HG02943 (cell line): Measurements from ENCODE around the gene CFAP251.

Experiments
- ATAC-seq: cut with Tn5 transposase; IDR thresholded peaks from one replicate; pipeline ENCODE4 v1.9.1; 2021; ENCODE audit warnings: mild to moderate bottlenecking, low read depth, moderate library complexity; ENCODE audit not compliant: unreplicated experiment

CFAP251 gene

GRCh38 chr12:122001466-122002209, 83.2 kb downstream of the CFAP251 start:
- ATAC-seq: no peak

DNA sequence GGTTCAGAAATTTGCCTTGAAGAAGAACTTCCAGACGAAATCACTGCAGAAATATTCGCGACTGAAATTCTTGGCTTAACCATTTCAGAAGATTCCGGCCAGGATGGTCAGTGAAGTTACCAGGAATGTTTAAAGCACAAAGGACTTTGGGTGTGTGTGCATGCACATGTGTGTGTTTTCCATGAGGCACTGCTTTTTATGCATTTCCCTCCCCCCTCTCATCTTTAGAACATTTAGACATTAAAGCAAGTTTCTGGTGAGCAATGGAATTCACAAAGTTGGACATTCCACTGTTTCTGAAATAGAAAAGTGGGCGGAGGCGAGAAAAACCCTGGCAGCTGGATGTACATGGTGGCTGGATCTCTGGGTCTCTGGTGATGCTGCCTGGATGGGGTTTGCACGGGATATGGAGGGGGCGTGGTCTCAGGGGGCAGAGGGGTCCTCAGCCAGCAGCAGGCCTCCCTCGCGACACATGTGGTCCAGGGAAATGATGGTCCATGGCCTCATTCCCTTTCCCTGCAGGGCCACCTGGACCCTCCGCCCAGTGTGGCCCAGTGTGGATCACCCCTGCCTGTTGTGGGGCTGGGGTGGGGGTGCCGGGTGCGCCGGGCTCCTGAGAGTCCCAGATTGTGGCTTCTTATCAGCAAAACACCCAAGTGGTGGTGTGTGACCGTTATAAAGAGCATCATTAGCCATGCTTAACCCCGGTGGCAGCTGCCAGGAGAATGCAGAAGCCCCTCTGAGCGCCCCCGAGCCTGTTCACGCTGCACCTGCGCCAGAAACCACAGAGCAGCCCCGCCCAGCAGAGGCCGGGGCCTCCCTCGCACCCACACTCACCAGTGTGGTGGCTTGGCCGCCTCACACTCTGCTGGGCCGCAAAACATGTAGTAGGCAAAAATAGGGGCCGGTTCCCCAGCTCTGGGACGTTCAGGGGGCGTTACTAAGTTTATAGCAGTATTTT, 85.5 kb downstream of the CFAP251 start:
- ATAC-seq: no peak

DNA sequence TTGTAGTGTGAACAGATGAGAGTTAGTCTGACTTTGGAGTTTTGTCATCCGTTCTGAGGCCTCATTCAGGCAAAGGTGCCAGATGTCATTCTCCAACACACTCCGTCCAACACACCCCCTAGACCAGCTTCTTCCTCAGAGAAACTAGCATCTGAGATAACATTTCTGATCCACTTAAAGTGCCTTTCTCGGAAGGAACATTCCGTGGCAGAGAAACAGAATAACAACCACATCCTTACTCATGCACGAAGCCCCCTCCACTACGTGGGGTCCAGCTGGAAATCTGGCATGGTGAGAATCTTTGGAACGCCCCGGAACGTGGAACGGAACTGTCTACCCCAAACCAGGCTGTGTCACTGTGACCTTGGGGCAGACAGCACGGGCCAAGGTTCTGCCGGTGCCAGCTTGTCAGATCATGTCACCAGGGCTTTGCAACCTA, 86.3 kb downstream of the CFAP251 start:
- no peak for ATAC-seq

GRCh38 chr12:122005252-122005776, 86.9 kb downstream of the CFAP251 start:
- ATAC-seq: no peak

GRCh38 chr12:122006186-122006926, 88.0 kb downstream of the CFAP251 start:
- ATAC-seq: no peak

- no peak for ATAC-seq
Measured at GRCh38 chr12:122009741-122010140, 91.3 kb downstream of the CFAP251 start.

DNA sequence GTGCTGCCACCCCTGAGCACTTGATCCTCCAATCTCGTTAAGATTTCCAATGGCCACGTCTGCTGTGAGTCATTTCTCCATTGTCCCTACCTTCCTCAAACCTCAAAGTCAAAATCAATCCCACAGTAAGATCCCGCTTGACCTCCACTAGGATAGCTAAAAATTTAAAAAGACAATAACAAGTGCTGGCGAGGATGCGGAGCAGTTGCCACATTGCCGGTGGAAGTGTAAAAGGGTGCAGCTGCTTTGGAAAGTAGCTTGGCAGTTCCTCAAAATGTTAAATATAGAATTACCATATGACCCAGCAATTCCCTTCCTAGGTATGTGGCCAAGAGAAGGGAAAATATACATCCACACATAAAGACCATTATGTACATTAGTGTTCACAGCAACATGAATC, 93.8 kb downstream of the CFAP251 start:
- ATAC-seq: no peak

- no peak for ATAC-seq
Measured at GRCh38 chr12:122013136-122013535, 94.7 kb downstream of the CFAP251 start.

- no peak for ATAC-seq
Measured at GRCh38 chr12:122013791-122014590, 95.6 kb downstream of the CFAP251 start.

- no peak for ATAC-seq
Measured at GRCh38 chr12:122014781-122015180, 96.4 kb downstream of the CFAP251 start.

- no peak for ATAC-seq
Measured at GRCh38 chr12:122018457-122018856, 100.1 kb downstream of the CFAP251 start.

- no peak for ATAC-seq
Measured at GRCh38 chr12:122018937-122019336, 100.5 kb downstream of the CFAP251 start.

DNA sequence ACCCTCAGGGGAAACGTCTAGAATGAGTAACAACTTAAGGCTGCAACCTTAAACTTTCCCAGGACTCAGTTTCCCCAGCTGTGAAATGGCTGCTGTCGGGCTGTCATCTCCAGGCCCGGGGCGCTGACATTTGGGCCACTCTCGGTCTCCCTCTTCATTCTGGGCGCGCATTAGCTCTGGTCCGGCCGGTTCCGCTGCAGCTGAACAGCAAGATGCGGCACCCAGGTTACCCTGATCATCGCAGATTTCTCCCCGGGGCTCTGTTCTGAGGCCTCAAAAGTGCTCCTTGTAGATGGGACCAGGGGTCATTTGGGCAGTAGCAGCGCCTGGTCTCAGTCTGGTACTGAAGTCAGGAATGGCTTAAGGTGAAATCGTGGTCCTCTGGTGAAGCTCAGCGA, 102.4 kb downstream of the CFAP251 start:
- no peak for ATAC-seq

DNA sequence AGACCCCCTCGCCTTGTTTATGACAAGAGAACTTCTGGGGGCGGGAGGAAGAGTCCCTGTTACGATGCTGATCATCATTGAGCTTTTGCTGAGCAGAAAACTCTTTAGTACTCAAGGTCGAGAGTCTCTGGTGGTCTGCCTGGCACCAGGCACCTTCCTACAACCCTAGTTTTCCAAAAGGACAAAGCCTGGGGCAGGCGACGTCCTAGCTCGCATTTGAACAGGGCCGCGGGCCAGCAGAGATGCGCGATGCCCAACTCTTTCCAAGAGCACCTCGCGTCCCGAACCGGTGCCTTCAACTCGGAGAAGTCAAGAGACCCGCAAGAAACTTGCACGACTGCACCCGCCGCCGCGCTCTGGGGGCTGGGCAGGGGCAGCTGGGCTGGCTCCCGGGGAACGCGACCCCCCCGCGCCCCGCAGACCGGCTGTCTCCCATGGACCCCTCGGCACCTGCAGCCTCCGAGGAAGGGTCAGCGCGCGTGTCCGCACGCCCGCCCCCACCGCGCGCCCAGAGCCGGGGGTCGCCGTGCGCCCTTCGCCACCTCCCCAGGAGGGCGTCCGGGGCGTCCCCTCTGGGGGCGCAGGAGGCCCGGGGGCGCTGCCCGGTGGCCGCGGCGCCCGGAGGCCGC, 102.9 kb downstream of the CFAP251 start:
- no peak for ATAC-seq

DNA sequence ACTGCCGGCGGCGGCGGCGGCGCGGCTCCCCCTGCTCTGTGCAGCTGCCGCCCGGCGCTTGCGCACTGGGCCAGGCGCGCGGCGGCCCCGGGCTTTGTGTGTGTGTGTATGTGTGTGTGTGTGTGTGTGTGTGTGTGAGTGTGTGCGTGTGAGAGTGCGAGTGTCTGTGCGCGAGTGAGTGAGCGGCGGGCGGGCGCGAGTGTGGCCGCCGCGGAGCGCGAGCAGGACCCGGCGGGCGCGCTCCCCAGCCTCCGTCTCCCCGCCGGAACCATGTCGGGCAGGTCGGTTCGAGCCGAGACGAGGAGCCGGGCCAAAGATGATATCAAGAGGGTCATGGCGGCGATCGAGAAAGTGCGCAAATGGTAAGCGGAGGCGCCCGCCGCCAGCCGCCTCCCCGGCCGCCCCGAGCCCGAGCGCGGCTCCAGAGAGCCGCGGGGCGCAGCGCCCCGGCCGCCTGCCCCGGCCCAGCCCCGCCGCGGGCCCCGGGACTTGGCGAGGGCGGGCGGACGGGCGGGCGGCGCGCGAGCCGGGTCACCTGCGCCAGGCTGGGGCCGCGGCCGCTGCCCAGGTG, 103.5 kb downstream of the CFAP251 start, which contains the start of gene BCL7A:
BCL7A (plus strand) TSS at position 63 of the 571 bp plus-strand sequence; CDS start at position 271, 208 bp downstream.
- no peak for ATAC-seq

DNA sequence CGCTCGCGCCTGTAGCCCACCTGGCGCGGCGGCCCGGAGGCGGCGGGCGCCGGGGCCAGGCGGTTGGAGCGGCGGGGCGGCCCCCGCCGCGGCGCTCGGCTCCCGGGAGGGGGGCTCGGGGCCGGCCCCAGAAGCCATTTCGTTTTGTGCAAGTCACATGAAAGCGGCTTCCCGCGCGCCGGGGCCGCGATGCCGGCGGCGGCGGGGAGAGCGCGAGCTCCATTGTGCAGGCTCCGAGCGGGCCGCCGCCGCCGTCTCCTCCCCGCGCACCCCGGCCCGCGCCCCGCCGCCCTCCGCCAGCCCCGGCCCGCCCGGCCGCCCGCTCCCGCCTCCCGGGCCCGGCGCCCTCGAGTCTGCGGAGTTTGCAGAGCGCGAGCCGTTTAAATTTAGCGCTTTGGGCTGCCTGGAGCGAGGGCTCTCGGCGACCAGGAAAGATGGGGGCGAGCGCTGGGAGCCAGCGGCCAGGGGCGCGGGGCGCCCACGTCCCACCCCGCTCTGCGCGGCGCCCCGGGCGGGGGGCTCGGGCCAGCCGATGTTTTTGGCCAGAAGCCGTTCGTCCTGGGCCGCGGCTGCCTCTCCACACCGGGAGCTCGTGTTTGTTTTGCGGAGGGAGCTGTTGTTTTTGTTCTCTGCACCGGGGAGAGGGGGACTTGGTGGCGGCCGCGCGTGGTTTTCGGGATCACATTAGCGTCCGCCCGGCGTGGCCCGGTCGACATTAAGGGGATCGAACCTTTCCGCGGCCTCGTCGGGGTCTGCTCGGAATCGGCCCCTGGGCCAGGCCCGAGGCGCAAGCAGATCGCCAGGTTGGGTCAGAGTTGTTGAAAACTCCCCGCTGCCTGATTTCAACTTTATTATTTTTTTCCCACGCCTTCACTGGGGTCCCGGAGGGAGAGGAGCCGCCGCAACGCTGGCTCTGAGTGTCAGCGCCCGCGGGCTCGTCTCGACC, 104.3 kb downstream of the CFAP251 start:
- no peak for ATAC-seq

- ATAC-seq: no peak
Measured at GRCh38 chr12:122023339-122024131, 105.1 kb downstream of the CFAP251 start.
